SK-N-MC (cell line): ENCODE results near the gene SOAT1.

Experiments
- EZH2 ChIP-seq: fragments of 200-600 bp; sonication (generic); IDR thresholded peaks from one replicate; pipeline ENCODE4 v1.6.1; 2017; ENCODE audit warnings: antibody characterized with exemption
- POLR2AphosphoS5 ChIP-seq: IDR thresholded peaks from 2 replicates; pipeline ENCODE4 v1.6.1; 2012; ENCODE audit warnings: mild to moderate bottlenecking, low read depth, low read length, borderline replicate concordance

DNA sequence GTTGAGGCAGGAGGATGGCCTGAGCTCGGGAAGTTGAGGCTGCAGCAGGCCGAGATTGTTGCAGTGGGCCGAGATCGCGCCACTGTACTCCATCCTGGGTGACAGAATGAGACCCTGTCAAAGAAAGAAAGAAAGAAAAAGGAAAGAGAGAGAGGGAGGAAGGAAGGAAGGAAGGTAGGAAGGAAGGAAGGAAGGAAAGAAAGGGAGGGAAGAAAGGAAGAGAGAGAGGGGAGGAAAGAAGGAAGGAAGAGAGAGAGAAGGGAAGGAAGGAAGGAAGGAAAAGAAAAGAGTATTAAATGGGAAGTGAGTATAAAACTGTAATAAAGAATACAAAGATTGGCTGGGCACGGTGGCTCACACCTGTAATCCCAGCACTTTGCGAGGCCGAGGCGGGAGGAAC, 45.7 kb upstream of the SOAT1 start:
- TF ChIP-seq EZH2 = no peak
- TF ChIP-seq POLR2AphosphoS5 = no peak
